Measurements from ENCODE around the gene RRP8. TPM values are rescaled to one million over a fixed set of nuclear protein-coding genes. Genes with fewer than 3 reads are reported as not detected.

Gene RRP8
- total and polyA plus RNA-seq, 2 donors from 2014 or later = 23.4 to 29.8 TPM

DNA sequence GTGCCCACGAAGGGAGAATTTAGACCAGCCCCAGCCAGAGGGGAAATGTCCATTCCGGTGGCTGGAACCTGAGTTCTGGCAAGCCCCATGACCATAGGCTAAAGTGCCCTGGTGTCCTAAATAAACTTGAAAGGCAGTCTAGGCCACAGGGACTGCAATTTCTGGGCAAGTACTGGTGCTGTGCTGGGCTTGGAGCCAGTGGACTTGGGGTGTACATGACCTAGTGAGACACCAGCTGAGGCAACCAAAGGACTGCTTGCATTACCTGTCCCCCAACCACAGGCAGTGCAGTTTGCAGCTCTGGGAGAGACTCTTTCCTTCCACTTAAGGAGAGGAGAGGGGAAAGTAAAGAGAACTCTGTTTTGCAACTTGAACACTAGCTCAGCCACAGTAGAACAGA is 23.7 kb downstream of the RRP8 start:
- intact Hi-C loops (cut with DNase I) = no loop called here
- Histone ChIP-seq H3K9me3 (ENCODE audit: control insufficient read depth in 2 of 3, insufficient read depth in 1 of 3, low read length in 3 of 3) (peaks cover 2 to 8% (median 5%) of the 10 kb centered on the region in 3 donors), H3K27me3 (ENCODE audit: control insufficient read depth, insufficient read depth, low read length) (no peaks in the 10 kb centered on the region), H3K36me3 (ENCODE audit: control insufficient read depth in 2 of 3, insufficient read depth in 3 of 3, low read length in 3 of 3) (no peaks in the 10 kb centered on the region), H3K9ac (ENCODE audit: low read length in 3 of 3) (no peak overlapping the region), H3K4me3 (ENCODE audit: low read length in 3 of 3) (no peak overlapping the region), H3K4me1 (ENCODE audit: control insufficient read depth in 2 of 3, insufficient read depth in 2 of 3, low read depth in 1 of 3, low read length in 3 of 3) (peaks cover 0 to 6% (median 0%) of the 10 kb centered on the region in 3 donors), H3K27ac (ENCODE audit: low read depth in 2 of 2, low read length in 2 of 2) (no peak overlapping the region)
- TF ChIP-seq, protein P1, sequence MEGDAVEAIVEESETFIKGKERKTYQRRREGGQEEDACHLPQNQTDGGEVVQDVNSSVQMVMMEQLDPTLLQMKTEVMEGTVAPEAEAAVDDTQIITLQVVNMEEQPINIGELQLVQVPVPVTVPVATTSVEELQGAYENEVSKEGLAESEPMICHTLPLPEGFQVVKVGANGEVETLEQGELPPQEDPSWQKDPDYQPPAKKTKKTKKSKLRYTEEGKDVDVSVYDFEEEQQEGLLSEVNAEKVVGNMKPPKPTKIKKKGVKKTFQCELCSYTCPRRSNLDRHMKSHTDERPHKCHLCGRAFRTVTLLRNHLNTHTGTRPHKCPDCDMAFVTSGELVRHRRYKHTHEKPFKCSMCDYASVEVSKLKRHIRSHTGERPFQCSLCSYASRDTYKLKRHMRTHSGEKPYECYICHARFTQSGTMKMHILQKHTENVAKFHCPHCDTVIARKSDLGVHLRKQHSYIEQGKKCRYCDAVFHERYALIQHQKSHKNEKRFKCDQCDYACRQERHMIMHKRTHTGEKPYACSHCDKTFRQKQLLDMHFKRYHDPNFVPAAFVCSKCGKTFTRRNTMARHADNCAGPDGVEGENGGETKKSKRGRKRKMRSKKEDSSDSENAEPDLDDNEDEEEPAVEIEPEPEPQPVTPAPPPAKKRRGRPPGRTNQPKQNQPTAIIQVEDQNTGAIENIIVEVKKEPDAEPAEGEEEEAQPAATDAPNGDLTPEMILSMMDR (IDR thresholded peaks at IDR 0.05; ENCODE audit: borderline replicate concordance, extremely low read depth, insufficient read depth) = no peak
- DNase-seq = no peak
- FAIRE-seq = no peak

DNA sequence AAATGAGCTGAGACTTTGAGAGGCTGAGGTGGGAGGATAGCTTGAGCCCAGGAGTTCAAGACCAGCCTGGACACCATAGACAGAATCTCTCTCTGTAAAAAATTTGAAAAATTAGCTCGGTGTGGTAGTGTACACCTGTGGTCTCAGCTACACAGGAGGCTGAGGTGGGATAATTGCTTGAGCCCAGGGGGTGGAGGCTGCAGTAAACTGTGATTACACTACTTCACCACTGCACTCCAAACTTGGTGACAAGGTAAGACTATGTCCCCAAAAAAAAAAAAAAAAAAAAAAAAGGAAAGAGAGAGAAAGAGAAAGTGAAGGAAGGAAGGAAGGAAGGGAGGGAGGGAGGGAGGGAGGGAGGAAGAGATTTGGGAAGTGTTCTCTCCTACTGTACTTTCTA is 25.3 kb downstream of the RRP8 start:
- H3K9me3 ChIP-seq (ENCODE audit: control insufficient read depth in 2 of 3, insufficient read depth in 1 of 3, low read length in 3 of 3) = no peaks in the 10 kb centered on the region
- H3K27me3 ChIP-seq (ENCODE audit: control insufficient read depth, insufficient read depth, low read length) = no peaks in the 10 kb centered on the region
- peaks cover 0 to 6% (median 0%) of the 10 kb centered on the region in 3 donors for H3K4me1 ChIP-seq (ENCODE audit: control insufficient read depth in 2 of 3, insufficient read depth in 2 of 3, low read depth in 1 of 3, low read length in 3 of 3)
- FAIRE-seq (no peak), DNase-seq (no peak)
- intact Hi-C loops (cut with DNase I) = no loop called here
- H3K27ac ChIP-seq (ENCODE audit: low read depth in 2 of 2, low read length in 2 of 2) = no peak overlapping the region
- H3K9ac ChIP-seq (ENCODE audit: low read length in 3 of 3) = no peak overlapping the region
- TF ChIP-seq, protein P1 (IDR thresholded peaks at IDR 0.05; ENCODE audit: borderline replicate concordance, extremely low read depth, insufficient read depth) = no peak
- no peak overlapping the region for H3K4me3 ChIP-seq (ENCODE audit: low read length in 3 of 3)
- H3K36me3 ChIP-seq (ENCODE audit: control insufficient read depth in 2 of 3, insufficient read depth in 3 of 3, low read length in 3 of 3) = no peaks in the 10 kb centered on the region

DNA sequence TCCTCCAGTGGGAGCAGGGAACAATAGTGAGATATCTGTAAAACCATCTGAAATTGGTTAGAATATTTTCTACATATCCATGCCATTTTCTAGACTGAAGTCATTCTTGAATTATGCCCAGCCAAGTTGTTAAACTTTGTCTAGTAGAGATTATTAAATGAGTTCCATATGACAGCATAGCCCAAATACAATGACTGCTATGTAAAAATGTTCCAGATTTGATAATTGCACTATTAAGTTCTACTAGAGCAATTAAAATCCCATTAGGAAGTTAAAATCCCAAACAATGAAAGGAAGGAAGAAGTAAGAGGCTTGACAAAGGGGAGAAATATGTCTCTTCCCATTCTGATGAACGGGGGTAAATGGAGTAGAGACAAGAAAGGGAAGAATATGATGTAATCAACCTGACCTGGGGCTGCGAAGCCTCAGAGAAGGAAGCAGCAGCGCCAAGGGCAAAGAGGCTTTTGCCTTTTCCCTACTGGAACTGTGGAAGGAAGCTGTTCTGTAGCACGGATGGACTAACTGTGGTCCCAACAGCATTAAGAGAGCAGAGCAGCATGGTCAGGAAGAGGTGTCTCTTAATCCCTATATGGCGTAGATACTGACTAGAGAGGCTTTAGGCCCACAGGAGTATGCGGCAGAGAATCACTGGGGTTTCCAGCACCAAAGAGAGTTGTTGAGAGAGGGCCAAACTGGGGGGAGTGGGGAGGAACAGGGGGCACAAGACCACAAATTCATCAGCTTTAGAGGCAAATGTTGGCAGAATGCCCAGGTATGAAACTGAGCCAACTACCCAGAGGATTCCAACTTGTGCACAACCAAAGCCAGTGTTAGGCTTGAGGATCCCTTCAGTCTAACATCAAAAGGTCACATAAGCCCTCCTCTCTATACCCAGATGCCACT is 26.7 kb downstream of the RRP8 start:
- TF ChIP-seq, protein P1 (IDR thresholded peaks at IDR 0.05; ENCODE audit: borderline replicate concordance, extremely low read depth, insufficient read depth) = no peak
- H3K9ac ChIP-seq (ENCODE audit: low read length in 3 of 3) = no peak overlapping the region
- no peaks in the 10 kb centered on the region for H3K9me3 ChIP-seq (ENCODE audit: control insufficient read depth in 2 of 3, insufficient read depth in 1 of 3, low read length in 3 of 3)
- no peak overlapping the region for H3K27ac ChIP-seq (ENCODE audit: low read depth in 2 of 2, low read length in 2 of 2)
- H3K4me1 ChIP-seq (ENCODE audit: control insufficient read depth in 2 of 3, insufficient read depth in 2 of 3, low read depth in 1 of 3, low read length in 3 of 3) = peaks cover 0 to 6% (median 0%) of the 10 kb centered on the region in 3 donors
- H3K36me3 ChIP-seq (ENCODE audit: control insufficient read depth in 2 of 3, insufficient read depth in 3 of 3, low read length in 3 of 3) = no peaks in the 10 kb centered on the region
- no peak overlapping the region for H3K4me3 ChIP-seq (ENCODE audit: low read length in 3 of 3)
- intact Hi-C loops (cut with DNase I) = no loop called here
- no peaks in the 10 kb centered on the region for H3K27me3 ChIP-seq (ENCODE audit: control insufficient read depth, insufficient read depth, low read length)
- FAIRE-seq = no peak
- peak in 2 of 5 donors; percentile 36 to 56 for DNase-seq
